Upper lobe of left lung (tissue), 4 donors: ENCODE data around the gene ACACB.

Experiments used
- EP300 ChIP-seq, 4 donors: sonication (generic); formaldehyde crosslinking; IDR thresholded peaks; one replicate each; pipeline ENCODE4 v1.5.1; 2017; ENCODE audit warnings: antibody characterized with exemption in 4 of 4, control low read depth in 2 of 4
- POLR2A ChIP-seq, 4 donors: fragments of 450-650 bp; IDR thresholded peaks; one replicate each; pipeline ENCODE4 v1.5.1; 2016 to 2017; ENCODE audit warnings: antibody characterized with exemption in 4 of 4, mild to moderate bottlenecking in 2 of 4
- POLR2AphosphoS5 ChIP-seq, 2 donors: sonication (generic); formaldehyde crosslinking; IDR thresholded peaks; one replicate each; pipeline ENCODE4 v1.5.1; 2017; ENCODE audit warnings: antibody characterized with exemption in 2 of 2
- TF ChIP-seq, protein P1 (sequence below), 6 experiments: fragments of 450-650 bp in 4 of 6; fragments of 200-600 bp in 2 of 6; sonication (generic) in 2 of 6; IDR thresholded peaks; one replicate each; pipeline ENCODE4 v1.5.1; 2016 to 2019; ENCODE audit warnings: antibody characterized with exemption in 6 of 6

DNA sequence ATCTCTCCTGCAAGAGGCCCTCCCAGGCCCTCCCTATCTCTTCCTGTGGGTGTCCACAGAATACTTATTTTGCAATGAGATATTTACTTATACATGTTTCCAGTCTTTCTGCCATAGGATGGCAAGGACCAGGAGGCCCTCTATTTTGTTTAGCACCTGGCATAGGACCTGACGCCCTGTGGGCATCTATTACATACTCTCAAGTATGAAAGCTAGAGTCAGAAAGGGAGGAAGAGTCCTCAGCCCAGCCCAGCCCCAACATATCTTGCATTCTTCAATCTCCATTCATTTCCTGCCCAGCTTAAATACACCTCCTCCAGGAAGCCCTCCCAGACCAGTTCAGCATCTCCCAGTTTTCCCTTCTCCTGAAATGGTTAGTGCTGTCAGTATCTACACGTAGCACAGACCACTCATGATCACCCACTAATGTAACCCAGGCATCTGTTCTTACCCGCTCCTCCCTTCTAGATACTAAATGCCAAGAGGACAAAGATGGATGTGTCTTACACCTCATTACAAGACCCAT, 185.3 kb downstream of the ACACB start:
- TF ChIP-seq, protein P1, sequence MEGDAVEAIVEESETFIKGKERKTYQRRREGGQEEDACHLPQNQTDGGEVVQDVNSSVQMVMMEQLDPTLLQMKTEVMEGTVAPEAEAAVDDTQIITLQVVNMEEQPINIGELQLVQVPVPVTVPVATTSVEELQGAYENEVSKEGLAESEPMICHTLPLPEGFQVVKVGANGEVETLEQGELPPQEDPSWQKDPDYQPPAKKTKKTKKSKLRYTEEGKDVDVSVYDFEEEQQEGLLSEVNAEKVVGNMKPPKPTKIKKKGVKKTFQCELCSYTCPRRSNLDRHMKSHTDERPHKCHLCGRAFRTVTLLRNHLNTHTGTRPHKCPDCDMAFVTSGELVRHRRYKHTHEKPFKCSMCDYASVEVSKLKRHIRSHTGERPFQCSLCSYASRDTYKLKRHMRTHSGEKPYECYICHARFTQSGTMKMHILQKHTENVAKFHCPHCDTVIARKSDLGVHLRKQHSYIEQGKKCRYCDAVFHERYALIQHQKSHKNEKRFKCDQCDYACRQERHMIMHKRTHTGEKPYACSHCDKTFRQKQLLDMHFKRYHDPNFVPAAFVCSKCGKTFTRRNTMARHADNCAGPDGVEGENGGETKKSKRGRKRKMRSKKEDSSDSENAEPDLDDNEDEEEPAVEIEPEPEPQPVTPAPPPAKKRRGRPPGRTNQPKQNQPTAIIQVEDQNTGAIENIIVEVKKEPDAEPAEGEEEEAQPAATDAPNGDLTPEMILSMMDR (IDR thresholded peaks at IDR 0.05) = no peak
- TF ChIP-seq POLR2A (IDR thresholded peaks at IDR 0.05) = no peak
- TF ChIP-seq EP300 (IDR thresholded peaks at IDR 0.05) = no peak
- no peak for TF ChIP-seq POLR2AphosphoS5 (IDR thresholded peaks at IDR 0.05)
